Measurements from ENCODE around the gene IL31. TPM values are rescaled to one million over a fixed set of nuclear protein-coding genes. Genes with fewer than 3 reads are reported as not detected.

IL31 gene
- total and polyA plus RNA-seq, 2 donors (not counting 3 experiments of a cell fraction or from before 2014, with no cell fraction given) = not detected

DNA sequence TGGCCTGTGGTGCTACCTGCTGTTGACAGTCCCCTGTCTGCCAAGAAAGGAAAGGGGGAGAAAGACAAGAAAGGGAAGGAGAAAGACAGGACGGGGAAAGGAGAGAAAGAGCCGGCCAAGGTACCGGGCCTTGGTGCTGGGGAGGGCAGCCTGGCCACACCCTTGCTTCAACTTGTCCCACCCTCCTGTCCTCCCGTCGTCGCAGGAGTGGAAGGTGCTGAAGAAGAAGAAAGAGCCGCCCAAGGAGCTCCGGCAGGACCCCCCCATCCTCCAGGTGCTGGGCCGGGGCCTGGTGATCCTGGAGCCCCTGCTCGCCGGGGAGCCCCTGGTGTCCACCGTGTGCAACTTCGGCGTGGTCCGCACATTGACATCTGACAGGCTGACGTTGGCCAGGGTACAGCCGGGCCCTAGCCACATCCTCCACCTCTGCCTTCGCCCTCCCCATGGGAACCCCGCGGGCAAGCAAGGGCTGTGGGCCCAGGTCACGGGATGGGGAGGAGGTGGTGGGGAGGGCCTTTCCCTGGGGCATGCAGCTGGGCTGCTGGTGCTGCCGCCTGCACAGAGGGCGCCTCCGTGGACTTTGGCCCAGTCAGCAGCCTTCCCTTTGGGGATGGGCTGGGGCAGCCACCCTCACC lies 26.6 kb upstream of the IL31 start:
- peaks cover 8% of the 10 kb centered on the region for H3K4me1 ChIP-seq (ENCODE audit: control insufficient read depth, extremely low read depth, insufficient read depth, low read length)
- no TSS peak for BruUV-seq (replicated peaks)
- no peak overlapping the region for H3K4me3 ChIP-seq (replicated peaks in 1 of 3; ENCODE audit: insufficient read depth in 1 of 3, low read depth in 1 of 3, low read length in 3 of 3)
- no peaks in the 10 kb centered on the region for H3K9me3 ChIP-seq (replicated peaks; ENCODE audit: control insufficient read depth, insufficient read depth, low read length)
- dilution Hi-C loops (cut with MboI; ENCODE audit: extremely low pct_ligation_motif_present, low sequenced_read_pairs) = no loop called here
- no peaks in the 10 kb centered on the region for H3K79me2 ChIP-seq (ENCODE audit: control insufficient read depth, insufficient read depth, low read length)
- H3K27ac ChIP-seq (ENCODE audit: insufficient read depth, low read depth, low read length) = no peak overlapping the region
- H2AFZ ChIP-seq (ENCODE audit: low read depth, low read length) = no peak overlapping the region
- H3K9ac ChIP-seq (replicated peaks; ENCODE audit: extremely low read depth, insufficient read depth, low read length) = no peak overlapping the region
- DNase-seq (ENCODE audit: low read depth, low spot score) (no peak), FAIRE-seq (no peak)
- intact Hi-C loops (cut with micrococcal nuclease) = no loop called here
- TF ChIP-seq GATA2 (IDR thresholded peaks at IDR 0.05; ENCODE audit: insufficient read depth, insufficient read length, low read depth, low read length) (no peak), EZH2 (IDR thresholded peaks at IDR 0.05; ENCODE audit: borderline replicate concordance, low read depth, low read length, severe bottlenecking) (no peak), JUN (IDR thresholded peaks at IDR 0.05; ENCODE audit: borderline replicate concordance, insufficient read depth, insufficient read length, low read depth) (no peak), MYC (IDR thresholded peaks at IDR 0.05; ENCODE audit: low read depth, low read length) (no peak), POLR2AphosphoS5 (IDR thresholded peaks at IDR 0.05; ENCODE audit: insufficient read depth, low read depth, low read length) (no peak)
- TF ChIP-seq, protein P1, sequence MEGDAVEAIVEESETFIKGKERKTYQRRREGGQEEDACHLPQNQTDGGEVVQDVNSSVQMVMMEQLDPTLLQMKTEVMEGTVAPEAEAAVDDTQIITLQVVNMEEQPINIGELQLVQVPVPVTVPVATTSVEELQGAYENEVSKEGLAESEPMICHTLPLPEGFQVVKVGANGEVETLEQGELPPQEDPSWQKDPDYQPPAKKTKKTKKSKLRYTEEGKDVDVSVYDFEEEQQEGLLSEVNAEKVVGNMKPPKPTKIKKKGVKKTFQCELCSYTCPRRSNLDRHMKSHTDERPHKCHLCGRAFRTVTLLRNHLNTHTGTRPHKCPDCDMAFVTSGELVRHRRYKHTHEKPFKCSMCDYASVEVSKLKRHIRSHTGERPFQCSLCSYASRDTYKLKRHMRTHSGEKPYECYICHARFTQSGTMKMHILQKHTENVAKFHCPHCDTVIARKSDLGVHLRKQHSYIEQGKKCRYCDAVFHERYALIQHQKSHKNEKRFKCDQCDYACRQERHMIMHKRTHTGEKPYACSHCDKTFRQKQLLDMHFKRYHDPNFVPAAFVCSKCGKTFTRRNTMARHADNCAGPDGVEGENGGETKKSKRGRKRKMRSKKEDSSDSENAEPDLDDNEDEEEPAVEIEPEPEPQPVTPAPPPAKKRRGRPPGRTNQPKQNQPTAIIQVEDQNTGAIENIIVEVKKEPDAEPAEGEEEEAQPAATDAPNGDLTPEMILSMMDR (IDR thresholded peaks at IDR 0.05; ENCODE audit: extremely low read depth in 1 of 2, insufficient read depth in 1 of 2, low read depth in 1 of 2, low read length in 2 of 2) = no peak
- TF ChIP-seq, protein P2, sequence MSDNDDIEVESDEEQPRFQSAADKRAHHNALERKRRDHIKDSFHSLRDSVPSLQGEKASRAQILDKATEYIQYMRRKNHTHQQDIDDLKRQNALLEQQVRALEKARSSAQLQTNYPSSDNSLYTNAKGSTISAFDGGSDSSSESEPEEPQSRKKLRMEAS (IDR thresholded peaks at IDR 0.05; ENCODE audit: insufficient read depth, insufficient read length) = no peak
- H4K20me1 ChIP-seq (replicated peaks; ENCODE audit: control insufficient read depth, extremely low read depth, insufficient read depth, low read length) = no peaks in the 10 kb centered on the region
- H3K4me2 ChIP-seq (ENCODE audit: insufficient read depth, low read length) = no peak overlapping the region
- ChIA-PET CTCF (interaction anchor here (1.2 to 1.3 kb wide), 3 partner anchors 9 to 70 kb away, joined by 3 to 4 read pairs (median 3); no protein-coding TSS in a partner anchor), POLR2A (no interaction called here)
- H3K27me3 ChIP-seq (ENCODE audit: control insufficient read depth in 2 of 2, insufficient read depth in 2 of 2, low read length in 2 of 2) = peaks cover 9 to 18% of the 10 kb centered on the region in 2 experiments
- no peaks in the 10 kb centered on the region for H3K36me3 ChIP-seq (ENCODE audit: control insufficient read depth in 2 of 2, extremely low read depth in 1 of 2, insufficient read depth in 2 of 2, low read length in 2 of 2)
- H3K9me1 ChIP-seq (replicated peaks; ENCODE audit: control insufficient read depth, extremely low read depth, insufficient read depth, low read length) = no peaks in the 10 kb centered on the region

Data from endothelial cell of umbilical vein (primary cell).